Activated gamma-delta T cell treated with anti-CD3 and anti-CD28 coated beads, Interleukin-2, amount 50 U/mL, for 16 hours (primary cell): ENCODE measurements around the gene RUBCNL.
"Not testable (repeated sequence)": the region's sequence is repeated elsewhere in the genome, so short reads cannot be mapped to it uniquely, and the experiment has no call there.

Experiments used
- DNase-seq: peaks from one replicate; pipeline ENCODE4 v3.0.0-alpha.2; 2020; ENCODE audit warnings: low read depth

The RUBCNL gene

GRCh38 chr13:46373623-46374022 lies 13.4 kb downstream of the RUBCNL start:
- no peak for DNase-seq

GRCh38 chr13:46372938-46373337 lies 14.1 kb downstream of the RUBCNL start:
- not testable (repeated sequence) for DNase-seq

- no peak for DNase-seq
These were observed 15.0 kb downstream of the RUBCNL start for GRCh38 chr13:46372071-46372470.

- DNase-seq: no peak
These were observed 17.4 kb downstream of the RUBCNL start for GRCh38 chr13:46369506-46370277.

GRCh38 chr13:46367617-46368327 lies 19.3 kb downstream of the RUBCNL start:
- DNase-seq: no peak

- DNase-seq: no peak
These were observed 25.6 kb downstream of the RUBCNL start for GRCh38 chr13:46361276-46361934.

GRCh38 chr13:46360604-46361003 lies 26.4 kb downstream of the RUBCNL start:
- DNase-seq: no peak

- DNase-seq: no peak
These were observed 27.3 kb downstream of the RUBCNL start for GRCh38 chr13:46359714-46360113.

- no peak for DNase-seq
These were observed 31.0 kb downstream of the RUBCNL start for GRCh38 chr13:46355901-46356590.

- DNase-seq: no peak
These were observed 32.0 kb downstream of the RUBCNL start for GRCh38 chr13:46355088-46355468.

GRCh38 chr13:46354156-46355087 lies 32.6 kb downstream of the RUBCNL start:
- no peak for DNase-seq

- DNase-seq: no peak
These were observed 34.2 kb downstream of the RUBCNL start for GRCh38 chr13:46352805-46353204.

- DNase-seq: no peak
These were observed 37.0 kb downstream of the RUBCNL start for GRCh38 chr13:46350003-46350402.

GRCh38 chr13:46348961-46349360 lies 38.1 kb downstream of the RUBCNL start:
- DNase-seq: no peak

GRCh38 chr13:46347277-46347676 lies 39.8 kb downstream of the RUBCNL start:
- DNase-seq: no peak

GRCh38 chr13:46345866-46346265 lies 41.2 kb downstream of the RUBCNL start:
- no peak for DNase-seq

- DNase-seq: no peak
These were observed 41.7 kb downstream of the RUBCNL start for GRCh38 chr13:46345398-46345797.

GRCh38 chr13:46343279-46343994 lies 43.6 kb downstream of the RUBCNL start:
- DNase-seq: no peak

- no peak for DNase-seq
These were observed 44.5 kb downstream of the RUBCNL start for GRCh38 chr13:46342538-46342937.

- DNase-seq: no peak
These were observed 45.8 kb downstream of the RUBCNL start for GRCh38 chr13:46341112-46341711.
